HT1080 (cell line): Measurements from ENCODE around the gene HOXA1. TPM values are rescaled to one million over a fixed set of nuclear protein-coding genes. Genes with fewer than 3 reads are reported as not detected.

Experiments
- DNase-seq: peaks from one replicate; pipeline ENCODE4 v3.0.0-alpha.2; 2015; ENCODE audit warnings: low read depth
- total RNA-seq: library from RNA; depleted of rRNA; stranded (reverse); fragments of >200 nt; shearing (Covaris generic); gene quantifications from 2 replicates; pipeline ENCODE4 v1.2.3, GENCODE V29; 2014

The HOXA1 gene
- total RNA-seq, 1 experiment from 2014 or later = 1.6 TPM

DNA sequence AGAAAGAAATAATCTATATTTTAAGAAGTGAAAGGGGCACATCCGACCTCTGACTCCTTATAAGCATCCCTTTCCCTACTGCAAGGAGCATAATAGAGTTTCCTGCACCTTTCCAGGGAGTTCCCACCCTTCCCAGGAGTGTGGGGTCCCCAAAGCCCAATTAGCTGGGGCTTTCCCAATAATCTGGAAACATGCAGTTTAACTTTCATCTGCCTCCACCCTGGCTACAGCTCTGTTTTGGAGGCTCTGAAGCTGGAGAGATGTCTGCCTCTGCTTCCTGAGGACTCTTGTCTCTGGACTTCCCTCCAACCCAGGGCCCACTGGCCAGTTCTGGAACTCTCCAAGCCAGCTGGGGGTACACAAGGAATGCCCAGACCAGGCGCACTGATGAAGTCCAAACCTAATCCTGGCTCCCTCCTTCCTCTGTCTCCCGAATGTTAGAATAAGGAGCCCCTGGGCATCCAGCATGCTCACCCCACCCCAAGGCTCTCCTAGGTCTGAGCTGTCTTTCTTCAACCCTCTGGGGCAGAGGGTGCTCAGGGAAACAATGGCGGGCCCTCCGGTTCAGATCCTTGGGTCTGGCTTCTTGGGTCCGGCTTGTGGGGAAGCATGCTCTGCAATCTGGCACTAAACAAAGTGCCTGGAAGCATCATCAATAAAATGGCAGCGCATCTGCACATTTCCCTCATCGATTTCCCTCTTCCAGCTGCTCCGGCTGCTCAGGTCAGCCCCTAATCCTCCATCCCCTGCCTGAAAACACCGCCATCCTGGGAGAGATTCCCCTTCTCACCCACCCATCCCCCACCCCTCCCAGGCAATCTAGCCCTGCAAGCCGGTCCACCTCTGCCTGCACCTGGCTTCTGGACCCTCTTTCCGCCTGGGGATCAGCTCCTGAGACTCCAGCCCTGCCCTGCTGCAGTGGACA, 21.4 kb upstream of the HOXA1 start:
- DNase-seq = no peak

GRCh38 chr7:27116031-27116961, 20.5 kb upstream of the HOXA1 start:
- no peak for DNase-seq

GRCh38 chr7:27115221-27116026, 19.6 kb upstream of the HOXA1 start:
- DNase-seq = no peak

GRCh38 chr7:27114881-27115220, 19.1 kb upstream of the HOXA1 start:
- DNase-seq = no peak

- DNase-seq = no peak
Observed at GRCh38 chr7:27113991-27114769, 18.4 kb upstream of the HOXA1 start.

DNA sequence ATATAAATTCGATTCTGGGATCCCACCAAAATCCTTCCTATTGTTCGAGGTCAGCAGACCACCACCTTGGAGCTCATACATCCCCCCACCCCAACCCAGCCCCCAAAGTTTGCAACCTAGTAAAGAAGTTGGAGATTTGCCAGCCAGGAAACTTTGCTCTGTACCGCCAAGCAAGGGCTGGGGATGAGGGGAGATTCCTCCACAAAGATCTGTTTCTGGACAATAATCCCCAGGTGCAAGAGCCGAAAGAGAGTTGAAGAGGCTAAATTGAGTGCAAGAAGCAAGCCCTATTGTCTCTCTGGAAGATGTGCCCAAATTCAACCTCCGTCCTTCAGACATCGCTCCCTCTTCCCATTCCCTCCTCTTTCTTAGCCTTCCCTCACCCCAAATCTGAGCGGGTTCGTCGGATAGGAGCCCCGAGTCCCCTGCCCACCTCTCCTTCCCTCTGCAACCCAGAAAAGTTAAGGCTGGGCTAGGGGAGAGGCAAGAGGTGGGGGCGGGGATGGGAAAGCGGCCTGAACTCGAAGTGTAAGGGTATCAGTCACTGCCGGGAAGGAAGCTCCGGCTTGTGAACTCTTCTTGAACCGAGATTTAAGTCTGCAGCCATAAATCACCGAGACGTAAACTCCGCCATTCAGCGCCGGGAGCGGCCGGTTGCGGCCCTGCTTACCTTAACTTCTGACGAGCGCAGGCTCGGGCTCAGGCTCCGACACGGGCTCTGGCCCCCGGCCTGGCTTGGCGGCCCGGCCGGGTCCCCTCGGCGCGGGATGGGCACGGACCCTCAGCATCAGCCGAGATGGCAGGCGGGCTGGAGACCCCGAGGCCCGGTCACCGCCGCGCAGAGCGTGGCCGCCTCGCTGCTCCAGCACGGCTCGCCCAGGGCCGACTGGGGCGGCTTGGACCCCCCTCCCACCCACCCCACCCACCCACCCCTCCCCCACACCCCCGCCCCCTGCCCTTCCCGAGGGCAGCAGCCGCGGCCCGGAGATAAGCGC, 17.5 kb upstream of the HOXA1 start:
- DNase-seq = no peak

GRCh38 chr7:27112361-27112760, 16.6 kb upstream of the HOXA1 start:
- DNase-seq = no peak

- DNase-seq = no peak
Observed at GRCh38 chr7:27111751-27112277, 16.0 kb upstream of the HOXA1 start.

DNA sequence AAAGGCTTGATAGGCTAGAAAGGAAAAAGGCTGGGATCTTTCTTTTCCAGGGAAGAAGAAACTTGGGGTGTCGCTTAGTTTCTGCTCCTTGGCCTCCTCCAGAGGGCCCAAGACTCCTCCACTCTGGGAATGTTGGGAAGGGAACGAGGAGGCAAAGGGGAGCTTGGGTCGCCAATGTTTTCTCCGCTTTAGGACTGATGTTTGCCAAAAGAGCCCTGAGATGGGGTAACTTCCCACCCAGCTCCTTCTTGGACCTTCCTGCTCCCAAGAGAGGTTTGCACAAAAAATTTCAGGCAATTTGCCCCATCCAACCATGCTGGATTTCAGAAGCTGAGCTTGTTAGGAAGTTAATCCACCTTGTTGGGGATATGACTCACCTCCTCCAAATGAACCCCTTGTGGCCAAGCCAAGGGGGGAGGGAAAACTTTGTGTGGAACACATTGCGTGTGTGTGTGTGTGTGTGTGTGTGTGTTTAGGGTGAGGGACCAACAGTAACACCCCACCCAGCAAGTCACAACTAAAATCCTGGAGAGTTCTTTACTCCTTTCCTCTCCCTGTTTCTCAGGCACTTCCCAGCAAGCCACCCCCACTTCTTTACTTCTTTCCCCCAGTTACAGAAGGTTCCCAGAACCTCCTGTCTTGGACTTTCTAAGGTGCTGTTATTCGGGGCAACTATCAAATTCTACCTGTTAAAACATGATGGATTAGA, 15.4 kb upstream of the HOXA1 start:
- DNase-seq = peak; percentile 33

- no peak for DNase-seq
Observed at GRCh38 chr7:27110186-27111031, 14.6 kb upstream of the HOXA1 start.

DNA sequence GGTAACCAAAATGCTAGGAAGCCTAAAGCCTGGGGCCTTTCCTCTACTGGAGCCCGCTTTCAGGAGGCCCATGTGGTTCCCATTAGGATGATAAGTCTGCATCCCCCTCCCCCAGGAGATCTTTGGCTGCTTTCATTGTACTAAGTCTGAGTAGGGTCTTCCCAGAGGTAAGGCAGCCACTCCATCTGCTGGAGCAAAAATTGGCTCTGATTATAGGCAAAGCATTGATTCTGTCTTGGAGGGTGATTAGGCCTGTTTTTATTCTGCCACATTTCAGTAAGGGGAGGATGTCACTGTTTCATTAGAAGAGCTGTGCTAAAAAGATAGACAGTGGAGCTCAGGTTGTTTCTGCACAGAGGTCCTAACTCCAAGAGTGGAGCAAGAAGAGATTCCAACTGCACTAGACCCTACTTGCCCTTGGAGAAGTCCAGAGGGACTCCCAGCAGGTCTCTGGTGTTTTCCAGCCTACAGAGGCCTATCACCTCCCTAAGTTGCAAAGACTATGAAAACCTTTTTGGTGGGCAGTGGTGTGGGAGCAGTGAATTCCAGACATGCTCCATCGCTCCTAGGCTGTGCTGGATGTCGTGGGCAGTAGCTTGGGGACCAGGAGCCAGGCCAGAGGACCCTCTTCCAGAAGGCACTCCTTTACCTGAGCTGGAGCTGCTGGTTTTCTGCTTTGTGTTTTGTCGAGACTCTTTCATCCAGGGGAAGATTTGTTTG, 13.8 kb upstream of the HOXA1 start:
- DNase-seq = no peak

- DNase-seq = no peak
Observed at GRCh38 chr7:27108390-27109127, 12.8 kb upstream of the HOXA1 start.

DNA sequence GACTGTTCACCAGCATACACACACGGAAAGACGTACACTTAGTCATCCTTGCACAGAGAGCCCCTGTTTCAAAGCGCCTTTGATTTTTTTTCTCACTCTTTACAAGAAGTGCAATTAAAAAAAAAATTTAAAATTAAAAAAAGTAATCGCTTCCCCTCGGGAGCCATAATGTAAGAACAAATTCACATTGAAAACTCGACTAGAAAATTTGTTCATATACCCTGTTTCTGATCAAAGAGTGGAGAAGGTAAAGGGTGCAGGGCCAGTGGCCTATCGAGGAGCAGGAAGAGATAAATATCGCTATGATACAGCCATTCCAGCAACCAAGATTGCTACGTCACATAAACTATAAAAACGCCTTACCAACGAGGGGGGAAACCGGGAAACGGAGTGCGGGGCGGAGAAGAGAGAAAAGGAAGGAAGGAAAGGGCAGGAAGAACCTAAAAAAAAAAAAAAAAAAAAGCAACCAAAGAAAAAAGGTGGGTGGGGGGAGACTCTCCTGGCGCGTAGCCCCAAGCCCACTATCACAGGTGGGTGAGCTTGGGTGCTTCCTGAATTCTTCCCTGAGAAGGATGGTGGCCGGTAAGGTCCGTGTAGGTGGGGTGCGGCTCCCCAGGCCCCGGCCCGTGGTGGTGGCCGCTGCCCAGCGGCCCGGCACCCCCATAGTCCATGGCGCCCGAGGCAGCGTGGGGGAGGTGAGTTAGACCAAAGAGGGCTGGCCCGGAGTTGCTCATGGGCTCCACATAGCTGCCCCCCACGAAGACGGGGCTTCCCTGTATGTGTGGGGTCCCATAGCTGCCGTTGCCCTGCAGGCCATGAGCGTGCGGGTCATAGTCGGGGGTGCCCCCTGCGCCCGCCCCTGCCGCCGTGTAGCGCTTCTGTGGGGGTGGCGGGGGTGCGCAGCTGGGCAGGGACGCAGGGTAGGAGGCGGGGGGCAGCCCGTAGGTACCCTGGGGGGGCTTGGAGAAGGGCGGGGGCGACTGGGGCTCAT, 11.9 kb upstream of the HOXA1 start:
- DNase-seq = no peak

- no peak for DNase-seq
Observed at GRCh38 chr7:27106901-27107240, 11.1 kb upstream of the HOXA1 start.
